ENCODE results near the gene TTLL11. TPM values are rescaled to one million over a fixed set of nuclear protein-coding genes. Genes with fewer than 3 reads are reported as not detected.

Gene TTLL11
- total RNA-seq, 1 donor from 2014 or later: 4.0 TPM

- Mint-ChIP-seq H3K4me3 (ENCODE audit: unreplicated experiment) (no peak overlapping the region), H3K27me3 (ENCODE audit: unreplicated experiment) (peaks cover 20% of the 10 kb centered on the region), H3K4me1 (ENCODE audit: unreplicated experiment) (peaks cover 15% of the 10 kb centered on the region), H3K9me3 (ENCODE audit: unreplicated experiment) (no peaks in the 10 kb centered on the region), H3K27ac (ENCODE audit: unreplicated experiment) (no peak overlapping the region), H3K36me3 (ENCODE audit: low read depth, unreplicated experiment) (no peaks in the 10 kb centered on the region)
- TF ChIP-seq, protein P1, sequence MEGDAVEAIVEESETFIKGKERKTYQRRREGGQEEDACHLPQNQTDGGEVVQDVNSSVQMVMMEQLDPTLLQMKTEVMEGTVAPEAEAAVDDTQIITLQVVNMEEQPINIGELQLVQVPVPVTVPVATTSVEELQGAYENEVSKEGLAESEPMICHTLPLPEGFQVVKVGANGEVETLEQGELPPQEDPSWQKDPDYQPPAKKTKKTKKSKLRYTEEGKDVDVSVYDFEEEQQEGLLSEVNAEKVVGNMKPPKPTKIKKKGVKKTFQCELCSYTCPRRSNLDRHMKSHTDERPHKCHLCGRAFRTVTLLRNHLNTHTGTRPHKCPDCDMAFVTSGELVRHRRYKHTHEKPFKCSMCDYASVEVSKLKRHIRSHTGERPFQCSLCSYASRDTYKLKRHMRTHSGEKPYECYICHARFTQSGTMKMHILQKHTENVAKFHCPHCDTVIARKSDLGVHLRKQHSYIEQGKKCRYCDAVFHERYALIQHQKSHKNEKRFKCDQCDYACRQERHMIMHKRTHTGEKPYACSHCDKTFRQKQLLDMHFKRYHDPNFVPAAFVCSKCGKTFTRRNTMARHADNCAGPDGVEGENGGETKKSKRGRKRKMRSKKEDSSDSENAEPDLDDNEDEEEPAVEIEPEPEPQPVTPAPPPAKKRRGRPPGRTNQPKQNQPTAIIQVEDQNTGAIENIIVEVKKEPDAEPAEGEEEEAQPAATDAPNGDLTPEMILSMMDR (IDR thresholded peaks at IDR 0.05; ENCODE audit: unreplicated experiment): no peak
- DNase-seq (ENCODE audit: low spot score): no peak
These were observed 28.8 kb upstream of the TTLL11 start for GRCh38 chr9:122121931-122122330.

DNA sequence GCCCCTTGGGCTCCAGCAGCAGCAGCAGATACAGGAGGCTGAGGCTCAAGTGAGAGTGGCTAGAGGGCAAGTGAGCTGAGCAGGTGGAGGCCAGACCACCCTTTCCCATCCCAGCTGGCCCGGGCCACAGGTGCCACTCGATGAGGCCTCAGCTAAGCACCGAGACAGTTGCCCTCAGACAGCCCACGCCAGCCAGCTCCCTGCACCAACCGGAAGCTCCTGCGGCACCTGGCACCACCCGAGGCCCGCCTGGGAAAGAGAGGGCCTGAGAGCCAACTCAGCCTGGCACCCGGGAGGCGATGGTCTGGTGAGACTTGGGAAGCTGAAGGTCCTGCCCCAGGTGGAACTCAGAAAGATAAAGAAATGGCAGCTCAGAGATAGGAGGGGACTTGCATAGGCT lies 28.3 kb upstream of the TTLL11 start:
- peaks cover 19% of the 10 kb centered on the region for H3K27me3 Mint-ChIP-seq (ENCODE audit: unreplicated experiment)

DNA sequence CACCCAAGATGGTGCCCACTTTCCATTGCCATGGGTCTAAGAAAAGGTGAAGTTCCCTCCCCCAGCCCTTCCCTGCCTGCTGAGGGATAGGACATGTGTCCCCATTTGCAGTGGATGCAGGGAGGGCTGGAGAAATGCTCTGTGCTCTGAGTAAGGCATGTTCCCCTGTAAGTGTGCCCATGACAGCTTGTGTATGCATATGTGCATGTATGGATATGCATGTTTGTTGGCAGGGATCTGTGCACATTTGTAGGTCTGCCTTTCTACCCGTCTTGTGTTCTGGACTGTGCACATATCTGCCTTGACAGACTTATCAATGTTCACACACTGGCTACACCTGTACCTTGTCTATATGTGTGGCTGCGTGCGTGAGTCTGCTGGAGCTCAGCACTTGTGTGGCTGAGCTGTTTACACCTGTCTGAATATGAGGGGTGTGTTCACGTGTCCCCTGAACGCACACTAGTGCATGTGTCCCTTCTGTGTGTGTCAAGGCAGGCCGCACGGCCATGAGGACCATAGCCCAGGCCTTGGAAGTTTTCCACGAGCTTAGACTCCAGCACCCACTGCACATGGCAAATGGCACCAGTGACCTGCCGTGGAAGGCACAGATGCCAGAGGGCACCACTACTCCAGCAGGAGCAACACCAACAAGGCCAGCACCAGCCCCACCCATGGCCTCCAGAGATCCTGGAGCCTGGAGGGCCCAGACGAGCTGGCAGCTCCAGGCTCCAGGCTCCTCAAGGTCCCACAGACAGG lies 27.4 kb upstream of the TTLL11 start:
- H3K36me3 Mint-ChIP-seq (ENCODE audit: low read depth, unreplicated experiment): no peaks in the 10 kb centered on the region
- no peak overlapping the region for H3K27ac Mint-ChIP-seq (ENCODE audit: unreplicated experiment)
- DNase-seq (ENCODE audit: low spot score): no peak
- TF ChIP-seq, protein P1 (IDR thresholded peaks at IDR 0.05; ENCODE audit: unreplicated experiment): no peak
- no peaks in the 10 kb centered on the region for H3K9me3 Mint-ChIP-seq (ENCODE audit: unreplicated experiment)
- peaks cover 16% of the 10 kb centered on the region for H3K4me1 Mint-ChIP-seq (ENCODE audit: unreplicated experiment)
- H3K27me3 Mint-ChIP-seq (ENCODE audit: unreplicated experiment): peaks cover 12% of the 10 kb centered on the region
- no peak overlapping the region for H3K4me3 Mint-ChIP-seq (ENCODE audit: unreplicated experiment)

More for the DNA sequence above, 28.3 kb upstream of the TTLL11 start:
- Mint-ChIP-seq H3K9me3 (ENCODE audit: unreplicated experiment) (no peaks in the 10 kb centered on the region), H3K36me3 (ENCODE audit: low read depth, unreplicated experiment) (no peaks in the 10 kb centered on the region), H3K4me1 (ENCODE audit: unreplicated experiment) (peaks cover 15% of the 10 kb centered on the region), H3K4me3 (ENCODE audit: unreplicated experiment) (no peak overlapping the region), H3K27ac (ENCODE audit: unreplicated experiment) (no peak overlapping the region)
- DNase-seq (ENCODE audit: low spot score): no peak
- TF ChIP-seq, protein P1 (IDR thresholded peaks at IDR 0.05; ENCODE audit: unreplicated experiment): no peak

DNA sequence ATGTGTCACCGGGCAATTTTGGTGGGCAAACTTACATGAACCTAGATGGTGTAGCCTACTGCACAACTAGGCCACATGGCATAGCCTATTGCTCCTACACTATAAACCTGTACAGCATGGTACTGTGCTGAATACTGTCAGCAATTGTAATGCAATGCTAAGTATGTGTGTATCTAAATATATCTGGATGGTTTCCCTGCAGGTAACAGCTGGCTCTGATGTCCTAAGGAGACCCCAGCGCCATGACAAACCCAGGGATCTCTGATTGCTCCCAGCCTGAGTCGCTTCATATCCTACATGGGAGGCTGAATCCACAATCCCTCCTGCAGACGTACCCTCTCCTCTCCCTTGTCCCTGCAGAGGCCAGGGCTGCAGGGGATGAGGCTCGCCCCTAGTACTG lies 26.6 kb upstream of the TTLL11 start:
- no peak overlapping the region for H3K27ac Mint-ChIP-seq (ENCODE audit: unreplicated experiment)
- no peak overlapping the region for H3K4me3 Mint-ChIP-seq (ENCODE audit: unreplicated experiment)
- DNase-seq (ENCODE audit: low spot score): no peak
- TF ChIP-seq, protein P1 (IDR thresholded peaks at IDR 0.05; ENCODE audit: unreplicated experiment): no peak
- H3K4me1 Mint-ChIP-seq (ENCODE audit: unreplicated experiment): peaks cover 13% of the 10 kb centered on the region
- H3K27me3 Mint-ChIP-seq (ENCODE audit: unreplicated experiment): peaks cover 13% of the 10 kb centered on the region
- H3K36me3 Mint-ChIP-seq (ENCODE audit: low read depth, unreplicated experiment): no peaks in the 10 kb centered on the region
- no peaks in the 10 kb centered on the region for H3K9me3 Mint-ChIP-seq (ENCODE audit: unreplicated experiment)

DNA sequence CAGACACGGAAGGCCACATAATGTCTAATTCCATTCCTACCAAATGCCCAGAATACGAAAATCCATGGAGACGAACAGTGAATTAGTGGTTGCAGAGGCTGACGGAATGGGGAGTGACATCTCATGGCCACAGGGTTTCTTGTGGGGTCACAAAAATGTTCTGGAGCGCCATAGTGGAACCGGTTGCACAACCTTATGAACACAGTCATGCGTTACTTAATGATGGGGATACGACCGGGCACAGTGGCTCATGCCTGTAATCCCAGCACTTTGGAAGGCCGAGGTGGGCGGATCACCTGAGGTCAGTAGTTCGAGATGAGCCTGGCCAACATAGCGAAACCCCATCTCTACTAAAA lies 26.0 kb upstream of the TTLL11 start:
- Mint-ChIP-seq H3K27me3 (ENCODE audit: unreplicated experiment) (peaks cover 10% of the 10 kb centered on the region), H3K27ac (ENCODE audit: unreplicated experiment) (no peak overlapping the region), H3K36me3 (ENCODE audit: low read depth, unreplicated experiment) (no peaks in the 10 kb centered on the region), H3K9me3 (ENCODE audit: unreplicated experiment) (no peaks in the 10 kb centered on the region), H3K4me3 (ENCODE audit: unreplicated experiment) (no peak overlapping the region), H3K4me1 (ENCODE audit: unreplicated experiment) (peaks cover 13% of the 10 kb centered on the region)
- DNase-seq (ENCODE audit: low spot score): no peak
- TF ChIP-seq, protein P1 (IDR thresholded peaks at IDR 0.05; ENCODE audit: unreplicated experiment): no peak
